GM18502 (cell line): ENCODE data around the gene ACOT2.
"Not testable (repeated sequence)": the region's sequence is repeated elsewhere in the genome, so short reads cannot be mapped to it uniquely, and the experiment has no call there.

Experiments used
- ATAC-seq: cut with Tn5 transposase; IDR thresholded peaks from one replicate; pipeline ENCODE4 v1.9.1; 2021; ENCODE audit warnings: mild to moderate bottlenecking; ENCODE audit not compliant: unreplicated experiment, poor library complexity

ACOT2 gene, protein sequence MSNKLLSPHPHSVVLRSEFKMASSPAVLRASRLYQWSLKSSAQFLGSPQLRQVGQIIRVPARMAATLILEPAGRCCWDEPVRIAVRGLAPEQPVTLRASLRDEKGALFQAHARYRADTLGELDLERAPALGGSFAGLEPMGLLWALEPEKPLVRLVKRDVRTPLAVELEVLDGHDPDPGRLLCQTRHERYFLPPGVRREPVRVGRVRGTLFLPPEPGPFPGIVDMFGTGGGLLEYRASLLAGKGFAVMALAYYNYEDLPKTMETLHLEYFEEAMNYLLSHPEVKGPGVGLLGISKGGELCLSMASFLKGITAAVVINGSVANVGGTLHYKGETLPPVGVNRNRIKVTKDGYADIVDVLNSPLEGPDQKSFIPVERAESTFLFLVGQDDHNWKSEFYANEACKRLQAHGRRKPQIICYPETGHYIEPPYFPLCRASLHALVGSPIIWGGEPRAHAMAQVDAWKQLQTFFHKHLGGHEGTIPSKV

DNA sequence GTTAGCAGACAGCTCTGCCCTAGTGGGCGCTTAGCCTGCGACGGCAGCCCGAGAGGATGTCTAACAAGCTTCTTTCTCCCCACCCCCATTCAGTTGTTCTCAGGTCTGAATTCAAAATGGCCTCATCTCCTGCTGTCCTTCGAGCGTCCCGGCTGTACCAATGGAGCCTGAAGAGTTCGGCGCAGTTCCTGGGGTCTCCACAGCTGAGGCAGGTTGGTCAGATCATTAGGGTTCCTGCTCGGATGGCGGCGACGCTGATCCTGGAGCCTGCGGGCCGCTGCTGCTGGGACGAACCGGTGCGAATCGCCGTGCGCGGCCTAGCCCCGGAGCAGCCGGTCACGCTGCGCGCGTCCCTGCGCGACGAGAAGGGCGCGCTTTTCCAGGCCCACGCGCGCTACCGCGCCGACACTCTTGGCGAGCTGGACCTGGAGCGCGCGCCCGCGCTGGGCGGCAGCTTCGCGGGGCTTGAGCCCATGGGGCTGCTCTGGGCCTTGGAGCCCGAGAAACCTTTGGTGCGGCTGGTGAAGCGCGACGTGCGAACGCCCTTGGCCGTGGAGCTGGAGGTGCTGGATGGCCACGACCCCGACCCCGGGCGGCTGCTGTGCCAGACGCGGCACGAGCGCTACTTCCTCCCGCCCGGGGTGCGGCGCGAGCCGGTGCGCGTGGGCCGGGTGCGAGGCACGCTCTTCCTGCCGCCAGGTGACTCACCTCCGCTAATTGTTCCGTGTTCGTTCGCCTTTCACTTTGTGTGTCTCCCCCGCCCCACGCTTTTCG is at the start of gene ACOT2:
ACOT2 (plus strand) TSS at position 29 of the 774 bp plus-strand sequence; CDS start at position 57, 28 bp downstream.
- ATAC-seq: peak; percentile 60

DNA sequence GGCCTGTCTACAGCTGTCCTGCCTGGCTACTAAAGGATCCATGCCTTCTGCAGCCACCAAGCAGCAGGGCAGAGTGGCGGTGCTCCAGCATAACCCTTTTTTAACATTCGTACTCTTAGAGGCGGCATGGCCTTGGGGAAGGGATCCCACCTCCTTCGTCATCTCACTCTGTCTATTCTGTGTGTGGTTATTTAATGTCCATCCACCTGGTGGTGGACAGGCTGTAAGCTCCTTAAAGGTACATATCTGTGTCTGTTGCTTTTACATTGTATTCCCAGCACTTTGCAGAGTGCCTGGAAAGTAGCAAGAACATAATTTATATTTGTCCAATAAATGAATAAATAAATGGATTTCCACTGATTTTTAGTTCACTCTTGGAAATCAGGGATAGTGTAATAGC is 47.8 kb upstream of the ACOT2 start:
- ATAC-seq: no peak

DNA sequence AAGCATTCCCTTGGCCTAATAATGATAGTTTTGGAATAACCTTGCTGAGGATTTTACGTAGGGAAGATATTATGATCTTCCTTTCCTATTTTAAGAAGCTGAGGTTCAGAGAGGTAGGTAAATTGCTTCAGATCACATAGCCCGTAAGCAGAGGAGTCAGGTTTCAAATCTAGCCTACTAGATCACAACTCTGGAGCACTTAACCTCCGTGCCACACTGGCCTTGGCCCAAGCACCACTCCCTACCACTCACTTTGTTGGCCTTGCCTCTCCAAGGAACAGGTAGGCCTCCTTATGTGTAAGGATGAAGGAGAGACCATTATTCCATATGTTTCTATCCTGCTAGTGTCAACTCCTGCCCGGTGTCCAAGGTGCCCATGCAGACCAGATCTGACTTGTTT is 44.5 kb upstream of the ACOT2 start:
- no peak for ATAC-seq

DNA sequence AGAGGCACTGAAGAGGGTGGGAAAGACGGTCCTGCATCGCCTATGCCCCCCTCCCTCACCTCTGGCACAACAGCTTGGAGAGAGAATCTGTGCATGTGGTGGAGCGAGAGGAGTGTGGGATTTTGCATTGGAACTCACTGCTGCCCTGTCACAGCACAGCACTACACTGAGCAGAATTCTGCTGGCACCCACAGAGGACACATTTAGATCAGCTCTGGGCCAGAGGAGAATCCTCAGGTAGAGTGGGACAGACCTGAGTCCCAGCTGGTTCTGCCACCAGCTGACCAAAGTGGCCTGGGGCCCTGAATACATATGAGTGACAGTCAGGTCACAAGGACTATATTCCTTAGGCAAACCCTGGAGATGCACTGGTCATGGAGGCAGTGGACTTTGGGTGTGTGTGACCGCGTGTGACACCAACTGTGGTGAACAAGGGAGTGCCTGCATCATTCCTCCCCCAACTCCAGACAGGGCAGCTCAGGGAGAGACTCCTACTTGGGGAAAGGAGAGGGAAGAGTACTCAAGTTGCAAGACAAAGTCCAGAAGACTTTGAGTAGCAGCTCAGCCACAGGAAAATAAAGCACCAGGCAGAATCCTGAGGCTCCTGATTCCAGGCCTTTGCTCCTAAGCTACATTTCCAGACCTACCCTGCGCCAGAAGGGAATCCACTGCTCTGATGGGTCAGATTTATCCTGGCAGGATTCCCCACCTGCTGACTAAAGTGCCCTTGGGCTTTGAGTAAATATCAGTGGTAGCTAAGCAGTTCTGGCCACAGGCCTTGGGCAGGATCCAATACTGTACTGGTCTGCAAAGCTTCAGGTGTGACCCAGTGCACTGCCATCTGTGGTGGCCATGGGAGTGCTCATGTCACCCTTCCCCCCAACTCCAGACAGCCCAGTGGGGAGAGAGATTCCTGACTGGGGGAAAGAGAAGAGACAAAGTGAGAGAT is 42.7 kb upstream of the ACOT2 start:
- no peak for ATAC-seq

DNA sequence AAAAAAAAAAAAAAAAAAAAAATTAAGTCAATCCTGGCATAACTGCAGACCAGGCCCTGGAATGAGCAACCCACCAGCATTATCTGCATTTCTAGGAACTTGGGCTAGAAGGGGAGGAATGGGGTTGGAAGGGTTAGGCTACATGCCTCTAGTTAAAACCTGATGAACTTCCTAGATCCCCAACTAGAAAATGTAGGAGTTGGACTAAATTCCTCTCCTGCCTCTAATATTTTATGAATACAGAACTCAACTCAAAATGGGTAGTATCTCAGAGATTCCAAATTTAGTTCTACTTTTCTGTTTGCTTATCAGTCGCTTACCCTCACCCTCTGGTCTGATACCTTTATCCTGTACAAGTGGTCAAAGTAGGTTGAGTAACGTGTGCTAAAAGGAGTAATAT is 39.7 kb upstream of the ACOT2 start:
- not testable (repeated sequence) for ATAC-seq

DNA sequence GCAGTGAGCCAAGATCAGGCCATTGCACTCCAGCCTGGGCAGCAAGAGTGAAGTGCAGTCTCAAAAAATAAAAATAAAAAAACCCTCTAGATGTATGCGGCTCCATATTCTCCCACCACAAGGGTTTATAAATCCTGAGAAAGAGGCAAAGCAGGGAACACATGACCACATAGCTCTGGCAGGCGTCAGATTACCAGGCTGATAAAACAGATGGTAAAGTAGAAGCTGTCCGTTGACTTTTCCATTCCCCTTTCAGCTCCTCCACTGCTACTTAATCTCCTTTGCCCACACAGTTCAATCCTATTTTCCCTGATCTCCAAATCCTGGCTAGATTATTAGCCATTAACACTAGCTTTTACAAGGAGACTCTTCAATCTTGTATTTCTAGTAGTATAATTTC is 37.0 kb upstream of the ACOT2 start:
- not testable (repeated sequence) for ATAC-seq

DNA sequence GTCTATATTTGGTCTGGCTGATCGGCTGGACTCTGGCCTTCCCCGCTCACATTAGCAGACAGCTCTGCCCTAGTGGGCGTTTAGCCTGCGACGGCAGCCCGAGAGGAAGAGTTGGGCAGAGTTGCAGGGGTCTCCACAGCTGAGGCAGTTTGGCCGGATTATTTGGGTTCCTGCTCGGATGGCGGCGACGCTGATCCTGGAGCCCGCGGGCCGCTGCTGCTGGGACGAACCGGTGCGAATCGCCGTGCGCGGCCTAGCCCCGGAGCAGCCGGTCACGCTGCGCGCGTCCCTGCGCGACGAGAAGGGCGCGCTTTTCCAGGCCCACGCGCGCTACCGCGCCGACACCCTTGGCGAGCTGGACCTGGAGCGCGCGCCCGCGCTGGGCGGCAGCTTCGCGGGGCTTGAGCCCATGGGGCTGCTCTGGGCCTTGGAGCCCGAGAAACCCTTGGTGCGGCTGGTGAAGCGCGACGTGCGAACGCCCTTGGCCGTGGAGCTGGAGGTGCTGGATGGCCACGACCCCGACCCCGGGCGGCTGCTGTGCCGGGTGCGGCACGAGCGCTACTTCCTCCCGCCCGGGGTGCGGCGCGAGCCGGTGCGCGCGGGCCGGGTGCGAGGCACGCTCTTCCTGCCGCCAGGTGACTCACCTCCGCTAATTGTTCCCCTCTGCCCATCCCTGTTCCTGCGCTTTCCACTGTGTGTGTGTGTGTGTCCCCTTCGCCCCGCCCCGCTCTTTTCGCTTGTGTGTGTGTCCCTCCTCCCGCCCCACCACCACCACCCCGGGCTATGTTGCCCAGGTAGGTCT is 31.6 kb upstream of the ACOT2 start:
- ATAC-seq: not testable (repeated sequence)

DNA sequence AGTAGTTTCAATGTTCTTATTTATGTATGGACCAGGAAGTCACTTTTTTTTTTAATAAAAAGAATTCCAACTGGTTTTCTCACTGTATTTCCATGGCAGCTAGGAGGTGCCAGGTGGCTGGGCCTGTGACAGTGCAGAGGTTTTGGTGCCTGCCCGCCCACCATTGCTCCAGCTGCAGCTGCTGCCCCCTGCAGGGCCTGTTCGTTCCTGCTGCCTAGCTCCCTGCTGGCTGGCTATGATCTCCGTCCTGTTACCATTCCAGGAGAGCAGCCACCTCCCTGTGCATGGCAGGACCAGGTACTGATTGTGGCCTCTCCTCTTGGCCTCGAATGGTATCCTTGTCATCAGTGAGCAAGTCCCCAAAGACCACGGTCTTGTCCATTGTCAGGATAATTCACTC is 30.0 kb upstream of the ACOT2 start:
- ATAC-seq: peak; percentile 89

DNA sequence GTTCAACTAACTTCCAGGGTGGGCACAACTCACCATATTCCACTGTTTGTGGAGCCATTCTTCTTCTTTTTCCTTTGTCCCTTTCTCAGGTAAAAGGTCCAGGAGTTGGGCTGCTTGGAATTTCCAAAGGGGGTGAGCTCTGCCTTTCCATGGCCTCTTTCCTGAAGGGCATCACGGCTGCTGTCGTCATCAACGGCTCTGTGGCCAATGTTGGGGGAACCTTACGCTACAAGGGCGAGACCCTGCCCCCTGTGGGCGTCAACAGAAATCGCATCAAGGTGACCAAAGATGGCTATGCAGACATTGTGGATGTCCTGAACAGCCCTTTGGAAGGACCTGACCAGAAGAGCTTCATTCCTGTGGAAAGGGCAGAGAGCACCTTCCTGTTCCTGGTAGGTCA is 26.1 kb upstream of the ACOT2 start:
- not testable (repeated sequence) for ATAC-seq

DNA sequence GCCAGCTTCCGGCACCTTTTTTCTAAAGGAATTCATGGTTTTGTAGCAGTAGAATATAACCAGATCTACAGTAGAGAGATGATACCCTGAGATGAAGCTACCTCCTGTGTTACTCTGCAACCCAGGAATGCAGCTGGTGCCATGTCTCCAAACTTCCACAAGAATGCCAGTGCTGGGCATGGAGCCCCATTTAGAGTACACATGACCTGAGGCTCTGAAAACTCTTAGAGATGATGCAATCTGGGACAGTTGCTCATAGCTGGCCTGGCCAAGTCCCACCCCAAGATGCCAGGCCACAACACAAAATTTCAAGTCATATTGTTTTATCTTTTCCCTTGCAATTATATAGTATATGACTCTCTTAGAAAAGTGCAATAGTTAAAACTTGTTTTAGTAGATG is 23.7 kb upstream of the ACOT2 start:
- ATAC-seq: not testable (repeated sequence)

DNA sequence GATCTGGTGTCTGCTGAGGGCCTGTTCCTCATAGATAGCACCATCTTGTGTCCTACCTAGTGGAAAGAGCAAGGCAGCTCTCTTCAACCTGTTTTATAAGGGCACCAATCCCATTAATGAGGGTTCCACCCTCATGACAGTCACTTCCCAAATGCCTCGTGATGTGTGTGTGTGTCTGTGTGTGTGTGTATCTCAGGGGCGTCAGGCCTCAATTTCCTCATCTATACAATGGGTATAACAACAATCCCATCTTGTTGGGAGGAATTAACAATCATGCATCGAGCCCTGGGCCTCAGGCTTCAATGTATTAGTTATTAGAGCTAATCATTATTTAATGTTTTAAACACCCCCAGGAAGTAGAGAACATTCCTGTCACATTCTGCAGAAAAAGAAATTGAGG is 19.9 kb upstream of the ACOT2 start:
- ATAC-seq: not testable (repeated sequence)

DNA sequence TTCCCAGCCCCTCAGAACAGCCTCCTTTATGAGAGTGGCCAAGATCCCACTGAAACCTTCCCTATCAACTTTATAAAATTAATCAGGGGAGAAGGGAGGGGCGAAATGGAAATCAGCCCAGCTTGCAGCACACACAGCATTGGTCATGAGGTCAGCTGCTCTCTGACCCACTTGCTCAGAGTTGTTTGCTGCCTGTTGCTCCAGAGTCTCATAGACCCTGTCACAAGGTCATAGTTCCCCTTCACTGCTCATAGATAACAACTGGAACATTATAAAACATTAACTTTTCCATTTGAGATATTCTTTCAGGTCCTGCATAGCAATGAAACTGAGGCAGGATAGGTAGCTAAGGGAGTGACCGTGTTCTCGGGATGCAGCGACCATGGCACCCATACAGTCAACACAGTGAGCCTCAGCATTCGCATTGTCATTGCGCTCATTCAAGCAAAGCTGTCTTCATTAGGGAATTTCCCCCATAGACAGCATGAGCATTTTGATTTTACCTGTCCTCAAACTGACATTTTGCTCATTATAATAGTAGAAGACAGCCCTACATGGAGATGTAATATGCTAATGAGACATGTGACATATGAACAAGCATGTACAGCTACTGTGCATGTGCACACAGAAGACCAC is 19.0 kb upstream of the ACOT2 start:
- ATAC-seq: not testable (repeated sequence)

DNA sequence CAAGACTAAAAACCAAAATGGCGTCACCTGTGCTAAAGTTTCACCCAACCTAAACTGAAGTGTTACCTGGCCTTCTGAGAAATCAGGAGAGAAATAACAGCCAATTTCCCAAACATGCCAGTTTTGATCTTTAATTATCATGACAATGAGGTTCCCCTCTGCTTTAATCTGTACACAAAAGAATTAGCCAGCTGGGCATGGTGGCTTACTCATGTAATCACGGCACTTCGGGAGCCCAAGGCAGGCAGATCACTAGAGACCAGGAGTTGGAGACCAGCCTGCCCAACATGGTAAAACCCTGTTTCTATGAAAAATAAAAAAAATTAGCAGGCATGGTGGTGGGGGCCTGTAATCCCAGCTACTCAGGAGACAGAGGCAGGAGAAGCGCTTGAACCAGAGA is 15.2 kb upstream of the ACOT2 start:
- no peak for ATAC-seq

DNA sequence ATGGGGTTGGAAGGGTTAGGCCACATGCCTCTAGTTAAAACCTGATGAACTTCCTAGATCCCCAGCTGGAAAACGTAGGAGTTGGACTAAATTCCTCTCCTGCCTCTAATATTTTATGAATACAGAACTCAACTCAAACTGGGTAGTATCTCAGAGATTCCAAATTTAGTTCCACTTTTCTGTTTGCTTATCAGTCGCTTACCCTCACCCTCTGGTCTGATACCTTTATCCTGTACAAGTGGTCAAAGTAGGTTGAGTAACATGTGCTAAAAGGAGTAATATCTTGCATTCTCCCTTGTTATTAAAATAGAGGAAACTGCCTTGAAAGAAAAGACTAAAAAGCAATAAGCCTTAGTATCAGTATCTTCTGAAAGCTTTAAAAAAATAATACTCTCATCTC is 11.8 kb upstream of the ACOT2 start:
- ATAC-seq: not testable (repeated sequence)

DNA sequence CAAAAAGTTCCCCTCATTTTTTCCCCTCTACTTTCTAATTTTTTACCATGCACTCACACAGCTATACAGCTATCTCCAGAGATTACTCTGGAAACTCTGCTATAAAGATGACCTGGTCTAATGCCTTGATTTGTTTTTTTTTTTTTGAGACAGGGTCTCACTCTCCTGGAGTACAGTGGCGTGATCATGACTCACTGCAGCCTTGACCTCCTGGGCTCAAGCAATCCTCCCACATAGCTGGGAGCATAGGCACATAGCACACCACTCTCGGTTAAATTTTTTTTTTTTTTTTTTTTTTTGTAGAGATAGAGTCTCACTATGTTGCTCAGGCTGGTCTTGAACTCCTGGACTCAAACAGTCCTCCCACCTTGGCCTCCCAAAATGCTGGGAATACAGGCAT is 10.8 kb upstream of the ACOT2 start:
- ATAC-seq: not testable (repeated sequence)

DNA sequence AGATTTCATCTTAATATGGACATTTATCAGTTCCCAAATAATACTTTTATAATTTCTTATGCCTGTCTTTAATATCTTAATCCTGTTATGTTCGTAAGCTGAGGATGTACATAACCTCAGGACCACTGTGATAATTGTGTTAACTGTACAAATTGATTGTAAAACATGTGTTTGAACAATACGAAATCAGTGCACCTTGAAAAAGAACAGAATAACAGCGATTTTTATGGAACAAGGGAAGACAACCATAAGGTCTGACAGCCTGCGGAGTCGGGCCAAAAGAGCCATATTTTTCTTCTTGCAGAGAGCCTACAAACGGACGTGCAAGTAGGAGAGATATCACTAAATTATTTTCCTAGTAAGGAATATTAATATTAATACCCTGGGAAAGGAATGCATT is 6.8 kb upstream of the ACOT2 start:
- not testable (repeated sequence) for ATAC-seq

DNA sequence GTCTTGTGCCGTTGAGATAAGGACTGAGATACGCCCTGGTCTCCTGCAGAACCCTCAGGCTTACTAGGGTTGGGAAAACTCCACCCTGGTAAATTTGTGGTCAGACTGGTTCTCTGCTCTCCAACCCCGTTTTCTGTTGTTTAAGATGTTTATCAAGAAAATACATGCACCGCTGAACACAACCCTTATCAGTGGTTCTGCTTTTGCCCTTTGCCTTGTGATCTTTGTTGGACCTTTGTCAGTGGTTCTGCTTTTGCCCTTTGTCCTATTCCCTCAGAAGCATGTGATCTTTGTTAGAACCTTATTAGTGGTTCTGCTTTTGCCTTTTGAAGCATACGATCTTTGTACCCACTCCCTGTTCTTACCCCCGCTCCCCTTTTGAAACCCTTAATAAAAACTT is 6.3 kb upstream of the ACOT2 start:
- not testable (repeated sequence) for ATAC-seq

DNA sequence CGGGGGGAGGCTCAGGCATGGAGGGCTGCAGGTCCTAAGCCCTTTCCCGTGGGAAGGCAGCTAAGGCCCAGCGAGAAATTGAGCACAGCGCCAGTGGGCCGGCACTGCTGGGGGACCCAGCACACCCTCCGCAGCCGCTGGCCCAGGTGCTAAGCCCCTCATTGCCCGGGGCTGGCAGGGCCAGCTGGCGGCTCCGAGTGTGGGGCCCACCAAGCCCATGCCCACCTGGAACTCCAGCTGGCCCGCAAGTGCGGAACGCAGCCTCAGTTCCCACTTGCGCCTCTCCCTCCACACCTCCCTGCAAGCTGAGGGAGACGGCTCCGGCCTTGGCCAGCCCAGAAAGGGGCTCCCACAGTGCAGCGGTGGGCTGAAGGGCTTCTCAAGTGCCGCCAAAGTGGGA is 2.6 kb upstream of the ACOT2 start:
- not testable (repeated sequence) for ATAC-seq

DNA sequence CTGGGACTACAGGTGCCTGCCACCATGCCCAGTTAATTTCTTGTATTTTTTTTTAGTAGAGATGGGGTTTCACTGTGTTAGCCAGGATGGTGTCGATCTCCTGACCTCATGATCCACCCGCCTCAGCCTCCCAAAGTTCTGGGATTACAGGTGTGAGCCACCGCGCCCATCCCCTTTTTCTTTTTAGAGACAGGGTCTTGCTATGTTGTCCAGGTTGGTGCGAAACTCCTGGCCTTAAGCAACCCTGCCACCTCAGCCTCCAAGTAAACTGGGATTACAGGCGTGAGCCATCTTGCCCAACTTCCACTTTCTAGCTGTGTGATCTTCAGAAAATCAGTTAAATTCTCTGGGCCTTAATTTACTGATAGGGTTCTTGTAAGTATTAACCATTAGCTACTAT is 2.1 kb upstream of the ACOT2 start:
- ATAC-seq: not testable (repeated sequence)
